Measurements from ENCODE around the gene STIP1. TPM values are rescaled to one million over a fixed set of nuclear protein-coding genes. Genes with fewer than 3 reads are reported as not detected.

The STIP1 gene
- total and polyA plus RNA-seq, 2 donors (not counting 3 experiments of a cell fraction or from before 2014, with no cell fraction given) = 117 to 226 TPM

GRCh38 chr11:64138398-64138797 lies 47.6 kb upstream of the STIP1 start:
- CTCF ChIA-PET = interaction anchor here (0.9 kb wide), 2 partner anchors 11 kb away, joined by 3 read pairs; no protein-coding TSS in a partner anchor
- Histone ChIP-seq H4K20me1 (replicated peaks; ENCODE audit: control insufficient read depth, extremely low read depth, insufficient read depth, low read length) (no peaks in the 10 kb centered on the region), H3K27me3 (ENCODE audit: control insufficient read depth in 2 of 2, insufficient read depth in 2 of 2, low read length in 2 of 2) (no peaks in the 10 kb centered on the region), H2AFZ (ENCODE audit: low read depth, low read length) (no peak overlapping the region), H3K36me3 (ENCODE audit: control insufficient read depth in 2 of 2, extremely low read depth in 1 of 2, insufficient read depth in 2 of 2, low read length in 2 of 2) (no peaks in the 10 kb centered on the region), H3K79me2 (ENCODE audit: control insufficient read depth, insufficient read depth, low read length) (no peaks in the 10 kb centered on the region), H3K9me3 (replicated peaks; ENCODE audit: control insufficient read depth, insufficient read depth, low read length) (no peaks in the 10 kb centered on the region), H3K4me2 (ENCODE audit: insufficient read depth, low read length) (no peak overlapping the region), H3K9ac (replicated peaks; ENCODE audit: extremely low read depth, insufficient read depth, low read length) (no peak overlapping the region), H3K4me3 (replicated peaks in 1 of 3; ENCODE audit: insufficient read depth in 1 of 3, low read depth in 1 of 3, low read length in 3 of 3) (no peak overlapping the region), H3K4me1 (ENCODE audit: control insufficient read depth, extremely low read depth, insufficient read depth, low read length) (no peaks in the 10 kb centered on the region), H3K9me1 (replicated peaks; ENCODE audit: control insufficient read depth, extremely low read depth, insufficient read depth, low read length) (no peaks in the 10 kb centered on the region), H3K27ac (ENCODE audit: insufficient read depth, low read depth, low read length) (no peak overlapping the region)
- POLR2A ChIA-PET = no interaction called here
- TF ChIP-seq POLR2AphosphoS5 (IDR thresholded peaks at IDR 0.05; ENCODE audit: insufficient read depth, low read depth, low read length) (no peak), JUN (IDR thresholded peaks at IDR 0.05; ENCODE audit: borderline replicate concordance, insufficient read depth, insufficient read length, low read depth) (no peak), MYC (IDR thresholded peaks at IDR 0.05; ENCODE audit: low read depth, low read length) (no peak), FOS (IDR thresholded peaks at IDR 0.05; ENCODE audit: borderline replicate concordance, insufficient read depth, low read length) (no peak), GATA2 (IDR thresholded peaks at IDR 0.05; ENCODE audit: insufficient read depth, insufficient read length, low read depth, low read length) (no peak), CTCF (IDR thresholded peaks at IDR 0.05; ENCODE audit: extremely low read depth in 1 of 2, insufficient read depth in 1 of 2, low read depth in 1 of 2, low read length in 2 of 2) (no peak), POLR2A (IDR thresholded peaks at IDR 0.05; ENCODE audit: low read depth, low read length) (no peak), MAX (IDR thresholded peaks at IDR 0.05; ENCODE audit: insufficient read depth, insufficient read length) (no peak), EZH2 (IDR thresholded peaks at IDR 0.05; ENCODE audit: borderline replicate concordance, low read depth, low read length, severe bottlenecking) (no peak)
- dilution Hi-C loops (cut with MboI; ENCODE audit: extremely low pct_ligation_motif_present, low sequenced_read_pairs) = no loop called here
- intact Hi-C loops (cut with micrococcal nuclease) = no loop called here
- no TSS peak for BruUV-seq (replicated peaks)
- FAIRE-seq (no peak), DNase-seq (ENCODE audit: low read depth, low spot score) (no peak)
